SK-N-SH (cell line): Measurements from ENCODE around the gene ROBO1. TPM values are rescaled to one million over a fixed set of nuclear protein-coding genes. Genes with fewer than 3 reads are reported as not detected.

Experiments used
- CTCF ChIA-PET: fragments of 300-600, 350-600 bp; formaldehyde crosslinking; extraction: SDS; loops from one replicate; lab custom pipeline; 2021; lab: Yijun Ruan, JAX
- POLR2A ChIA-PET: fragments of 350-600 bp; sonication (Branson Sonifier 250); formaldehyde crosslinking; extraction: SDS; loops from one replicate; lab custom pipeline; 2020; ENCODE audit warnings: antibody characterized with exemption, inconsistent platforms; lab: Yijun Ruan, JAX
- DNase-seq: peaks from one replicate; pipeline ENCODE4 v3.0.0; 2012
- H2AFZ ChIP-seq: fragments of 200-600 bp; sonication (generic); 2 replicates; pipeline ENCODE4 v1.8.1; 2016; ENCODE audit warnings: antibody characterized with exemption, mild to moderate bottlenecking, low read depth
- H3F3A ChIP-seq: fragments of 200-600 bp; sonication (generic); replicated peaks from 2 replicates; pipeline ENCODE3; 2016; ENCODE audit warnings: antibody characterized with exemption, mild to moderate bottlenecking; ENCODE audit not compliant: insufficient read depth
- H3K27ac ChIP-seq, 2 experiments: fragments of 200-500 bp in 1 of 2; fragments of 200-600 bp in 1 of 2; sonication (Bioruptor generic) in 1 of 2; sonication (generic), shearing (Covaris generic) in 1 of 2; 2 replicates each; pipeline versions ENCODE4 v1.5.1 to v1.6.1; 2014 to 2016; ENCODE audit warnings: low read depth in 2 of 2, inconsistent platforms in 1 of 2, low read length in 1 of 2, mild to moderate bottlenecking in 1 of 2, mixed read lengths in 1 of 2
- H3K27me3 ChIP-seq: fragments of 200-600 bp; sonication (generic), shearing (Covaris generic); 2 replicates; pipeline ENCODE4 v1.6.1; 2016; ENCODE audit warnings: mixed run types; ENCODE audit not compliant: insufficient read depth
- H3K36me3 ChIP-seq, 2 experiments: fragments of 200-500 bp in 1 of 2; fragments of 200-600 bp in 1 of 2; sonication (Bioruptor generic) in 1 of 2; sonication (generic) in 1 of 2; replicated peaks in 1 of 2; 2 replicates each; pipeline versions ENCODE3 to v1.5.1; 2014 to 2016; ENCODE audit warnings: low read length in 1 of 2, mild to moderate bottlenecking in 1 of 2; ENCODE audit not compliant: insufficient read depth in 2 of 2, control insufficient read depth in 1 of 2
- H3K4me1 ChIP-seq, 2 experiments: fragments of 200-500 bp in 1 of 2; fragments of 200-600 bp in 1 of 2; sonication (Bioruptor generic) in 1 of 2; sonication (generic), shearing (Covaris generic) in 1 of 2; 2 replicates each; pipeline versions ENCODE4 v1.5.1 to v1.6.1; 2014 to 2016; ENCODE audit warnings: low read depth in 1 of 2, low read length in 1 of 2, mixed run types in 1 of 2; ENCODE audit not compliant: insufficient read depth in 2 of 2, control insufficient read depth in 1 of 2
- H3K4me2 ChIP-seq: fragments of 200-600 bp; sonication (generic), shearing (Covaris generic); 2 replicates; pipeline ENCODE4 v1.6.1; 2017; ENCODE audit warnings: mixed run types
- H3K4me3 ChIP-seq, 2 experiments: fragments of 200-500 bp in 1 of 2; fragments of 200-600 bp in 1 of 2; sonication (Bioruptor generic) in 1 of 2; sonication (generic), shearing (Covaris generic) in 1 of 2; 2 replicates each; pipeline versions ENCODE4 v1.5.1 to v1.8.1; 2014 to 2016; ENCODE audit warnings: low read depth in 2 of 2, inconsistent platforms in 1 of 2, low read length in 1 of 2, mild to moderate bottlenecking in 1 of 2, mixed read lengths in 1 of 2, moderate library complexity in 1 of 2
- H3K79me2 ChIP-seq: fragments of 200-600 bp; sonication (generic); 2 replicates; pipeline ENCODE4 v1.8.1; 2017; ENCODE audit warnings: mild to moderate bottlenecking; ENCODE audit not compliant: insufficient read depth
- H3K9ac ChIP-seq: fragments of 200-600 bp; sonication (generic); 2 replicates; pipeline ENCODE4 v1.6.1; 2017; ENCODE audit warnings: mixed run types
- H3K9me2 ChIP-seq: fragments of 200-600 bp; sonication (generic); 2 replicates; pipeline ENCODE4 v1.6.1; 2017; ENCODE audit warnings: mixed run types
- H3K9me3 ChIP-seq: fragments of 200-600 bp; sonication (generic); 2 replicates; pipeline ENCODE4 v1.6.1; 2017; ENCODE audit warnings: mixed run types, mild to moderate bottlenecking, moderate library complexity
- H4K20me1 ChIP-seq: fragments of 200-600 bp; sonication (generic); 2 replicates; pipeline ENCODE4 v1.6.1; 2017; ENCODE audit warnings: mild to moderate bottlenecking, mixed run types; ENCODE audit not compliant: insufficient read depth
- EP300 ChIP-seq, 2 experiments: IDR thresholded peaks; 2 replicates each; pipeline versions ENCODE4 v1.4.0 to v1.6.1; 2012; ENCODE audit warnings: borderline replicate concordance in 1 of 2, low read depth in 1 of 2, low read length in 1 of 2
- FOXM1 ChIP-seq: IDR thresholded peaks from 2 replicates; pipeline ENCODE4 v1.4.0; 2012; ENCODE audit warnings: low read depth, mild to moderate bottlenecking
- GABPA ChIP-seq: IDR thresholded peaks from 2 replicates; pipeline ENCODE4 v1.4.0; 2012; ENCODE audit warnings: low read depth, mild to moderate bottlenecking
- RAD21 ChIP-seq: IDR thresholded peaks from 2 replicates; pipeline ENCODE4 v1.6.1; 2012; ENCODE audit warnings: mild to moderate bottlenecking, low read length
- RFX5 ChIP-seq: IDR thresholded peaks from 2 replicates; pipeline ENCODE4 v1.6.1; 2012; ENCODE audit warnings: mild to moderate bottlenecking, improper control_type of control experiment, low read length
- RXRA ChIP-seq: IDR thresholded peaks from 2 replicates; pipeline ENCODE4 v1.4.0; 2012; ENCODE audit warnings: low read depth, mild to moderate bottlenecking, borderline replicate concordance
- TAF1 ChIP-seq: IDR thresholded peaks from 2 replicates; pipeline ENCODE4 v1.6.1; 2012; ENCODE audit warnings: low read depth, mild to moderate bottlenecking, low read length, moderate library complexity, borderline replicate concordance
- TCF12 ChIP-seq: IDR thresholded peaks from 2 replicates; pipeline ENCODE4 v1.4.0; 2012
- TEAD4 ChIP-seq: IDR thresholded peaks from 2 replicates; pipeline ENCODE4 v1.4.0; 2012; ENCODE audit warnings: mild to moderate bottlenecking, borderline replicate concordance; ENCODE audit not compliant: insufficient read depth
- USF1 ChIP-seq: IDR thresholded peaks from 2 replicates; pipeline ENCODE4 v1.4.0; 2012; ENCODE audit warnings: low read depth, borderline replicate concordance
- YY1 ChIP-seq: IDR thresholded peaks from 2 replicates; pipeline ENCODE4 v1.4.0; 2012; ENCODE audit warnings: low read depth, mild to moderate bottlenecking
- WGBS: methylation state at CpG from one replicate; pipeline ENCODE4 v1.1.6; 2017; ENCODE audit warnings: low lambda C conversion rate; 5-methylcytosine and 5-hydroxymethylcytosine counted together
- polyA plus RNA-seq, 3 experiments: library from polyadenylated mRNA; depleted of rRNA; stranded (reverse); fragments of >200 nt; gene quantifications; 2 replicates each; pipeline ENCODE4 v1.2.3, GENCODE V29; 2012
- TF ChIP-seq, protein P1 (sequence below): IDR thresholded peaks from 2 replicates; pipeline ENCODE4 v1.6.1; 2012; ENCODE audit warnings: mild to moderate bottlenecking, low read depth, low read length, moderate library complexity

The ROBO1 gene
- polyA plus RNA-seq, 1 of the 3 experiments (the other 2 are of a cell fraction), result 22.7 TPM

DNA sequence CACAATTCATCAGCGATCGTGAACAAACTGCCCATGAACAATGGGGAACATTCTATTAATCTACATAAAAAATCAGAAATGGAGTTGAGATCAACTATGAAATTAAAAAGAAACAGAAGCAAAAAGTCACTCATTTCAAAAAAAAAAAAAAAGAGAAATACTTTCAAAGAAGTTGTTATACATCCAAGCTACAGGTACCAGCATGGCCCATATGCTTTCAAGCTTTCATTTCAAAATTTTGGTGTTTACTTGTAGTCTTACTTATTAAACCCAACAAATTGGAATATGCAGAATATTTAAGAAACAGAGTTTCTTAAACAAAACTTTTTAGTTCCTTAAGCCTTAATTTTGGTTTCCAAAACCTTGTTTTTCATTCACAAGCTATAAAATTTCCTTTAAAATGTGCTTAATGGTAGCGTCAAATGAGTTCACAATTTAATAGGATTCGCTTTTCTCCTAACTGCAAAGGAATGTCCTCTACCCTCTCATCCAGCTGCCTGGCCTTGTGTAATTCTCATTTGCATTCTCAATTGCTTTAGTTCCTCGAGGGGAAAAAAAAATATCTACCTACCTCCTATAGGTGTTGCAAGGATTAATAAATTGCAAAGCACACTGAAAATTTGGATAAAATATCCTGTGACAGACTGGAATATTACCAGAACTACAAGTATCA, 565.2 kb downstream of the ROBO1 start (continued):
- no peak for TF ChIP-seq USF1
- TF ChIP-seq GABPA, result no peak
- TF ChIP-seq RAD21, result no peak

- H3K9me2 ChIP-seq, result no peaks in the 10 kb centered on the region
- no peak for TF ChIP-seq TAF1
- TF ChIP-seq RXRA, result no peak
- no peak overlapping the region for H2AFZ ChIP-seq
- ChIA-PET POLR2A (no interaction called here), CTCF (no interaction called here)
- no peak overlapping the region for H3K27ac ChIP-seq
- H3K4me1 ChIP-seq, result no peaks in the 10 kb centered on the region; a peak in 2 of 4 replicates
- H3K36me3 ChIP-seq, result no peaks in the 10 kb centered on the region
- no peak overlapping the region for H3K4me2 ChIP-seq
- no peaks in the 10 kb centered on the region for H4K20me1 ChIP-seq
- H3K9me3 ChIP-seq, result 0 out of 2 replicates have a peak, but pooled peaks cover 5% of the 10 kb centered on the region
- no peak overlapping the region for H3K4me3 ChIP-seq
- DNase-seq, result no peak
- 71% methylated on average over 1 of the region's 1 CpG for WGBS
- H3K79me2 ChIP-seq, result no peaks in the 10 kb centered on the region
- no peak overlapping the region for H3K9ac ChIP-seq
- H3F3A ChIP-seq, result peaks cover 8% of the 10 kb centered on the region
- no peaks in the 10 kb centered on the region for H3K27me3 ChIP-seq
These were observed 567.3 kb downstream of the ROBO1 start for GRCh38 chr3:79200456-79200855.

DNA sequence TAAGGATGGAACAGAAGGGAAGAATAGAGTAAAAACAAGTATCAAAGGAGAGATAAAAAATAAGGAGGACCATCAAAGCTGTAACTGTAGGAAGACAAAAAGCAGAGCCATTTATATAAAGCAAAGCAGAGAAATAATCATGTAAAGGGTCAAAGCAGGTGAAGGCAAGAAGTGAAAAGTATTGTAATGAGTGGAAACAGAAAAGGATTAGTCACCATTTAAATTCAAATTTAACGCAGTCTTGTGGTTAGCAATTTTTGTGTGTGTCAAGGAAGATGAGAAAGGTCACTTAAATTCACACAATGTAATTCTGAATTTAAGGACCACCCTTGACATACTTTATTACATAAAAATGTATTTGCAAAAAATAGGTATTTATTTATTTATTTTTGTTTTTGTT, 567.8 kb downstream of the ROBO1 start:
- POLR2A ChIA-PET, result no interaction called here
- Histone ChIP-seq H3K27me3 (no peaks in the 10 kb centered on the region), H3K36me3 (no peaks in the 10 kb centered on the region), H3K9me3 (0 out of 2 replicates have a peak, but pooled peaks cover 5% of the 10 kb centered on the region), H4K20me1 (no peaks in the 10 kb centered on the region), H3K79me2 (no peaks in the 10 kb centered on the region), H3K4me1 (no peaks in the 10 kb centered on the region; a peak in 2 of 4 replicates), H2AFZ (no peak overlapping the region), H3F3A (peaks cover 8% of the 10 kb centered on the region), H3K4me3 (no peak overlapping the region), H3K4me2 (no peak overlapping the region), H3K9ac (no peak overlapping the region), H3K9me2 (no peaks in the 10 kb centered on the region), H3K27ac (no peak overlapping the region; a peak in 1 of 4 replicates)
- CTCF ChIA-PET, result no interaction called here
- TF ChIP-seq EP300 (IDR thresholded peaks at IDR 0.05; ENCODE audit: borderline replicate concordance in 1 of 2, low read depth in 1 of 2, low read length in 1 of 2), result 0 out of 4 replicates have a peak, but pooled peaks of 1 of the 2 experiments have one; percentile 14
- no peak for TF ChIP-seq USF1
- TF ChIP-seq YY1, result no peak
- TF ChIP-seq TEAD4, result no peak
- TF ChIP-seq FOXM1, result no peak
- peak; percentile 44; the same call in 1 of the 2 replicates for TF ChIP-seq TCF12
- TF ChIP-seq, protein P1, sequence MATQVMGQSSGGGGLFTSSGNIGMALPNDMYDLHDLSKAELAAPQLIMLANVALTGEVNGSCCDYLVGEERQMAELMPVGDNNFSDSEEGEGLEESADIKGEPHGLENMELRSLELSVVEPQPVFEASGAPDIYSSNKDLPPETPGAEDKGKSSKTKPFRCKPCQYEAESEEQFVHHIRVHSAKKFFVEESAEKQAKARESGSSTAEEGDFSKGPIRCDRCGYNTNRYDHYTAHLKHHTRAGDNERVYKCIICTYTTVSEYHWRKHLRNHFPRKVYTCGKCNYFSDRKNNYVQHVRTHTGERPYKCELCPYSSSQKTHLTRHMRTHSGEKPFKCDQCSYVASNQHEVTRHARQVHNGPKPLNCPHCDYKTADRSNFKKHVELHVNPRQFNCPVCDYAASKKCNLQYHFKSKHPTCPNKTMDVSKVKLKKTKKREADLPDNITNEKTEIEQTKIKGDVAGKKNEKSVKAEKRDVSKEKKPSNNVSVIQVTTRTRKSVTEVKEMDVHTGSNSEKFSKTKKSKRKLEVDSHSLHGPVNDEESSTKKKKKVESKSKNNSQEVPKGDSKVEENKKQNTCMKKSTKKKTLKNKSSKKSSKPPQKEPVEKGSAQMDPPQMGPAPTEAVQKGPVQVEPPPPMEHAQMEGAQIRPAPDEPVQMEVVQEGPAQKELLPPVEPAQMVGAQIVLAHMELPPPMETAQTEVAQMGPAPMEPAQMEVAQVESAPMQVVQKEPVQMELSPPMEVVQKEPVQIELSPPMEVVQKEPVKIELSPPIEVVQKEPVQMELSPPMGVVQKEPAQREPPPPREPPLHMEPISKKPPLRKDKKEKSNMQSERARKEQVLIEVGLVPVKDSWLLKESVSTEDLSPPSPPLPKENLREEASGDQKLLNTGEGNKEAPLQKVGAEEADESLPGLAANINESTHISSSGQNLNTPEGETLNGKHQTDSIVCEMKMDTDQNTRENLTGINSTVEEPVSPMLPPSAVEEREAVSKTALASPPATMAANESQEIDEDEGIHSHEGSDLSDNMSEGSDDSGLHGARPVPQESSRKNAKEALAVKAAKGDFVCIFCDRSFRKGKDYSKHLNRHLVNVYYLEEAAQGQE, result no peak
- TF ChIP-seq RFX5, result no peak
- 26% methylated on average over 1 of the region's 1 CpG for WGBS
- no peak for DNase-seq
